SK-N-SH (cell line): ENCODE measurements around the gene MYO10. TPM values are rescaled to one million over a fixed set of nuclear protein-coding genes. Genes with fewer than 3 reads are reported as not detected.

Experiments
- CTCF ChIA-PET: fragments of 300-600, 350-600 bp; formaldehyde crosslinking; extraction: SDS; loops from one replicate; lab custom pipeline; 2021; lab: Yijun Ruan, JAX
- POLR2A ChIA-PET: fragments of 350-600 bp; sonication (Branson Sonifier 250); formaldehyde crosslinking; extraction: SDS; loops from one replicate; lab custom pipeline; 2020; ENCODE audit warnings: antibody characterized with exemption, inconsistent platforms; lab: Yijun Ruan, JAX
- DNase-seq: peaks from one replicate; pipeline ENCODE4 v3.0.0; 2012
- H2AFZ ChIP-seq: fragments of 200-600 bp; sonication (generic); 2 replicates; pipeline ENCODE4 v1.8.1; 2016; ENCODE audit warnings: antibody characterized with exemption, mild to moderate bottlenecking, low read depth
- H3F3A ChIP-seq: fragments of 200-600 bp; sonication (generic); replicated peaks from 2 replicates; pipeline ENCODE3; 2016; ENCODE audit warnings: antibody characterized with exemption, mild to moderate bottlenecking; ENCODE audit not compliant: insufficient read depth
- H3K27ac ChIP-seq, 2 experiments: fragments of 200-500 bp in 1 of 2; fragments of 200-600 bp in 1 of 2; sonication (Bioruptor generic) in 1 of 2; sonication (generic), shearing (Covaris generic) in 1 of 2; 2 replicates each; pipeline versions ENCODE4 v1.5.1 to v1.6.1; 2014 to 2016; ENCODE audit warnings: low read depth in 2 of 2, inconsistent platforms in 1 of 2, low read length in 1 of 2, mild to moderate bottlenecking in 1 of 2, mixed read lengths in 1 of 2
- H3K27me3 ChIP-seq: fragments of 200-600 bp; sonication (generic), shearing (Covaris generic); 2 replicates; pipeline ENCODE4 v1.6.1; 2016; ENCODE audit warnings: mixed run types; ENCODE audit not compliant: insufficient read depth
- H3K36me3 ChIP-seq, 2 experiments: fragments of 200-500 bp in 1 of 2; fragments of 200-600 bp in 1 of 2; sonication (Bioruptor generic) in 1 of 2; sonication (generic) in 1 of 2; replicated peaks in 1 of 2; 2 replicates each; pipeline versions ENCODE3 to v1.5.1; 2014 to 2016; ENCODE audit warnings: low read length in 1 of 2, mild to moderate bottlenecking in 1 of 2; ENCODE audit not compliant: insufficient read depth in 2 of 2, control insufficient read depth in 1 of 2
- H3K4me1 ChIP-seq, 2 experiments: fragments of 200-500 bp in 1 of 2; fragments of 200-600 bp in 1 of 2; sonication (Bioruptor generic) in 1 of 2; sonication (generic), shearing (Covaris generic) in 1 of 2; 2 replicates each; pipeline versions ENCODE4 v1.5.1 to v1.6.1; 2014 to 2016; ENCODE audit warnings: low read depth in 1 of 2, low read length in 1 of 2, mixed run types in 1 of 2; ENCODE audit not compliant: insufficient read depth in 2 of 2, control insufficient read depth in 1 of 2
- H3K4me2 ChIP-seq: fragments of 200-600 bp; sonication (generic), shearing (Covaris generic); 2 replicates; pipeline ENCODE4 v1.6.1; 2017; ENCODE audit warnings: mixed run types
- H3K4me3 ChIP-seq, 2 experiments: fragments of 200-500 bp in 1 of 2; fragments of 200-600 bp in 1 of 2; sonication (Bioruptor generic) in 1 of 2; sonication (generic), shearing (Covaris generic) in 1 of 2; 2 replicates each; pipeline versions ENCODE4 v1.5.1 to v1.8.1; 2014 to 2016; ENCODE audit warnings: low read depth in 2 of 2, inconsistent platforms in 1 of 2, low read length in 1 of 2, mild to moderate bottlenecking in 1 of 2, mixed read lengths in 1 of 2, moderate library complexity in 1 of 2
- H3K79me2 ChIP-seq: fragments of 200-600 bp; sonication (generic); 2 replicates; pipeline ENCODE4 v1.8.1; 2017; ENCODE audit warnings: mild to moderate bottlenecking; ENCODE audit not compliant: insufficient read depth
- H3K9ac ChIP-seq: fragments of 200-600 bp; sonication (generic); 2 replicates; pipeline ENCODE4 v1.6.1; 2017; ENCODE audit warnings: mixed run types
- H3K9me2 ChIP-seq: fragments of 200-600 bp; sonication (generic); 2 replicates; pipeline ENCODE4 v1.6.1; 2017; ENCODE audit warnings: mixed run types
- H3K9me3 ChIP-seq: fragments of 200-600 bp; sonication (generic); 2 replicates; pipeline ENCODE4 v1.6.1; 2017; ENCODE audit warnings: mixed run types, mild to moderate bottlenecking, moderate library complexity
- H4K20me1 ChIP-seq: fragments of 200-600 bp; sonication (generic); 2 replicates; pipeline ENCODE4 v1.6.1; 2017; ENCODE audit warnings: mild to moderate bottlenecking, mixed run types; ENCODE audit not compliant: insufficient read depth
- CHD2 ChIP-seq: fragments of 150-350 bp; IDR thresholded peaks from 2 replicates; pipeline ENCODE4 v1.6.1; 2018; ENCODE audit warnings: low read length; ENCODE audit not compliant: partially characterized antibody
- ELF1 ChIP-seq: IDR thresholded peaks from 2 replicates; pipeline ENCODE4 v1.4.0; 2012
- EP300 ChIP-seq, 2 experiments: IDR thresholded peaks; 2 replicates each; pipeline versions ENCODE4 v1.4.0 to v1.6.1; 2012; ENCODE audit warnings: borderline replicate concordance in 1 of 2, low read depth in 1 of 2, low read length in 1 of 2
- EZH2phosphoT487 ChIP-seq: fragments of 200-600 bp; sonication (generic); IDR thresholded peaks from 2 replicates; pipeline ENCODE4 v1.6.1; 2017; ENCODE audit warnings: low read depth, mixed run types, mild to moderate bottlenecking, antibody characterized with exemption, moderate library complexity, borderline replicate concordance
- FOXM1 ChIP-seq: IDR thresholded peaks from 2 replicates; pipeline ENCODE4 v1.4.0; 2012; ENCODE audit warnings: low read depth, mild to moderate bottlenecking
- GATA2 ChIP-seq: sonication (generic); formaldehyde crosslinking; IDR thresholded peaks from 2 replicates; pipeline ENCODE4 v1.5.0; 2020; ENCODE audit warnings: mild to moderate bottlenecking, missing genetic modification reagents
- JUND ChIP-seq: IDR thresholded peaks from 2 replicates; pipeline ENCODE4 v1.4.0; 2012
- POLR2AphosphoS5 ChIP-seq: IDR thresholded peaks from 2 replicates; pipeline ENCODE4 v1.6.1; 2012; ENCODE audit warnings: low read depth, low read length
- RCOR1 ChIP-seq: fragments of 150-350 bp; IDR thresholded peaks from 2 replicates; pipeline ENCODE4 v1.6.1; 2017; ENCODE audit warnings: antibody characterized with exemption, low read length
- REST ChIP-seq: IDR thresholded peaks from 2 replicates; pipeline ENCODE4 v1.6.1; 2012; ENCODE audit warnings: mild to moderate bottlenecking, low read depth, low read length, moderate library complexity
- SIN3A ChIP-seq: IDR thresholded peaks from 2 replicates; pipeline ENCODE4 v1.6.1; 2012; ENCODE audit warnings: low read depth, mild to moderate bottlenecking, low read length, moderate library complexity, borderline replicate concordance
- TAF1 ChIP-seq: IDR thresholded peaks from 2 replicates; pipeline ENCODE4 v1.6.1; 2012; ENCODE audit warnings: low read depth, mild to moderate bottlenecking, low read length, moderate library complexity, borderline replicate concordance
- TEAD4 ChIP-seq: IDR thresholded peaks from 2 replicates; pipeline ENCODE4 v1.4.0; 2012; ENCODE audit warnings: mild to moderate bottlenecking, borderline replicate concordance; ENCODE audit not compliant: insufficient read depth
- ZBTB33 ChIP-seq: IDR thresholded peaks from 2 replicates; pipeline ENCODE4 v1.4.0; 2012; ENCODE audit warnings: low read depth, borderline replicate concordance
- whole genome bisulfite sequencing: methylation state at CpG from one replicate; pipeline ENCODE4 v1.1.6; 2017; ENCODE audit warnings: low lambda C conversion rate; 5-methylcytosine and 5-hydroxymethylcytosine counted together
- polyA plus RNA-seq, 3 experiments: library from polyadenylated mRNA; depleted of rRNA; stranded (reverse); fragments of >200 nt; gene quantifications; 2 replicates each; pipeline ENCODE4 v1.2.3, GENCODE V29; 2012

MYO10 gene
- polyA plus RNA-seq, 1 of the 3 experiments (the other 2 are of a cell fraction): 8.1 TPM

GRCh38 chr5:16855898-16856297 lies 80.2 kb downstream of the MYO10 start:
- H3K9me3 ChIP-seq: no peaks in the 10 kb centered on the region
- no peak overlapping the region for H3K9ac ChIP-seq
- 54% methylated on average over 10 of the region's 10 CpGs for WGBS
- ChIA-PET CTCF (interaction anchor here (0.8 to 4.3 kb wide), 6 partner anchors 9 to 348 kb away, joined by 4 to 18 read pairs (median 5); no protein-coding TSS in a partner anchor), POLR2A (no interaction called here)
- no peaks in the 10 kb centered on the region for H3K27me3 ChIP-seq
- no peak overlapping the region for H3K4me3 ChIP-seq
- H3K27ac ChIP-seq: peak overlapping the region; percentile 43 to 91; a peak in 2 of 4 replicates
- peaks cover 96% of the 10 kb centered on the region for H4K20me1 ChIP-seq
- H3K4me2 ChIP-seq: peak overlapping the region; percentile 22; the same call in 1 of the 2 replicates
- peaks cover 27 to 37% of the 10 kb centered on the region in 2 experiments; a peak in 3 of 4 replicates for H3K4me1 ChIP-seq
- TF ChIP-seq CHD2 (no peak), FOXM1 (no peak), GATA2 (no peak), TEAD4 (no peak), RCOR1 (no peak), EP300 (IDR thresholded peaks at IDR 0.05; ENCODE audit: borderline replicate concordance in 1 of 2, low read depth in 1 of 2, low read length in 1 of 2) (no peak), EZH2phosphoT487 (no peak), POLR2AphosphoS5 (no peak), ZBTB33 (no peak), REST (no peak), TAF1 (no peak), ELF1 (no peak), JUND (no peak), SIN3A (no peak)
- peaks cover 100% of the 10 kb centered on the region for H3K79me2 ChIP-seq
- no peaks in the 10 kb centered on the region for H3K9me2 ChIP-seq
- peaks cover 0 to 18% of the 10 kb centered on the region in 2 experiments for H3K36me3 ChIP-seq
- no peak overlapping the region for H2AFZ ChIP-seq
- no peak for DNase-seq
- peaks cover 10% of the 10 kb centered on the region for H3F3A ChIP-seq
